Right lobe of liver (tissue), 4 donors: ENCODE results near the gene XPOT.
"Not testable (repeated sequence)": the region's sequence is repeated elsewhere in the genome, so short reads cannot be mapped to it uniquely, and the experiment has no call there.

Experiments
- CTCF ChIP-seq, 4 donors: fragments of 200-600 bp in 3 of 4; fragments of 450-650 bp in 1 of 4; IDR thresholded peaks; one replicate each; pipeline versions ENCODE4 v1.5.1 to v1.8.0; 2016 to 2022; ENCODE audit warnings: antibody characterized with exemption in 4 of 4, mild to moderate bottlenecking in 2 of 4
- POLR2A ChIP-seq: fragments of 450-650 bp; IDR thresholded peaks from one replicate; pipeline ENCODE4 v1.6.1; 2017; ENCODE audit warnings: antibody characterized with exemption, mild to moderate bottlenecking
- donor health status: DM: no; HTN: no; CAD: no.
- donor health status: DM: no; HTN: no; CAD: no.
- donor health status: DM: no; HTN: yes; CAD: no.

GRCh38 chr12:64356209-64356608 lies 48.0 kb upstream of the XPOT start:
- TF ChIP-seq CTCF (IDR thresholded peaks at IDR 0.05); POLR2A: not testable (repeated sequence)
